Sigmoid colon (tissue), 4 donors: ENCODE results near the gene TNFRSF25.

Experiments
- EP300 ChIP-seq, 4 donors: sonication (generic); formaldehyde crosslinking; IDR thresholded peaks; one replicate each; pipeline ENCODE4 v1.6.1; 2017; ENCODE audit warnings: antibody characterized with exemption in 4 of 4
- POLR2A ChIP-seq, 2 donors: fragments of 450-650 bp; IDR thresholded peaks; one replicate each; pipeline ENCODE4 v1.6.1; 2016; ENCODE audit warnings: antibody characterized with exemption in 2 of 2, mild to moderate bottlenecking in 2 of 2, moderate library complexity in 2 of 2
- POLR2AphosphoS5 ChIP-seq, 4 donors: sonication (generic); formaldehyde crosslinking; IDR thresholded peaks; one replicate each; pipeline ENCODE4 v1.6.1; 2017; ENCODE audit warnings: antibody characterized with exemption in 4 of 4
- TF ChIP-seq, protein P1 (sequence below), 4 experiments: fragments of 450-650 bp in 3 of 4; fragments of 200-600 bp in 1 of 4; IDR thresholded peaks; one replicate each; pipeline ENCODE4 v1.5.1; 2016 to 2019; ENCODE audit warnings: antibody characterized with exemption in 4 of 4, mild to moderate bottlenecking in 3 of 4, moderate library complexity in 2 of 4

DNA sequence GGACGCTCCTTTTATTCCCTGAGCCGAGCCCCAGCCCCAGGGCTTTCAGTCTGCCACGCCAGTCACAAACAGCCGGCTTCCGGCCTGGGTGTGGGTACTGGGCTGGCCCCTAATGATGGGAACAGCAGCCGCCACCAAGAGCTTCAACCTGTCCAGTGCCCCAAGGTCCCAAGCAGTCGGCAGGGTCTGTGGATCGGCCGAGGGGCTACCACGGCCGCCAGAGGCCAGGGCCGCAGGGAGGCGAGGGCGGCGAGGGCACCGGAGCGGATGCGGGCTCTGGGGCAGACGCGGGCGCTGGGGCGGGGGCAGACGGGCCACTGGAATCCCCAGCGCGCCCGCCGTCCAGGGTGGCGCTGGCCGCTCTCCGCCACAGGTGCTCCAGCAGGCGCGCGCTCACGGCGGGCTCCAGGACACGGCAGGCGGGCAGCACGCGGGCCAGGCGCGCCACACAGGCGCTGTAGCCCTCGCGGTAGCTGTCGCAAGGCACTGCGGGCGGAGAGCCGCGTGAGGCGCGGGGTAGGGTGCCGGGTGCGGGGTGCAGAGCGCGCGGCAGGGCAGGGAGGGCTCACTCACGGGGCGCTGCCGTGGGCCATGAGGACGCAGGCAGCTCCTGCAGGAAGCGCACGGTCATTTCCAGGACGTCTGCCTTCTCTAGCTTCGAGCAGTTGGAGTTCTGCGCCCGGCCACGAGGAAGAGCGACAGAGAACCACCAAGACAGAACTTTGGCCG, 47.1 kb downstream of the TNFRSF25 start:
- TF ChIP-seq EP300 (IDR thresholded peaks at IDR 0.05) = no peak
- TF ChIP-seq, protein P1, sequence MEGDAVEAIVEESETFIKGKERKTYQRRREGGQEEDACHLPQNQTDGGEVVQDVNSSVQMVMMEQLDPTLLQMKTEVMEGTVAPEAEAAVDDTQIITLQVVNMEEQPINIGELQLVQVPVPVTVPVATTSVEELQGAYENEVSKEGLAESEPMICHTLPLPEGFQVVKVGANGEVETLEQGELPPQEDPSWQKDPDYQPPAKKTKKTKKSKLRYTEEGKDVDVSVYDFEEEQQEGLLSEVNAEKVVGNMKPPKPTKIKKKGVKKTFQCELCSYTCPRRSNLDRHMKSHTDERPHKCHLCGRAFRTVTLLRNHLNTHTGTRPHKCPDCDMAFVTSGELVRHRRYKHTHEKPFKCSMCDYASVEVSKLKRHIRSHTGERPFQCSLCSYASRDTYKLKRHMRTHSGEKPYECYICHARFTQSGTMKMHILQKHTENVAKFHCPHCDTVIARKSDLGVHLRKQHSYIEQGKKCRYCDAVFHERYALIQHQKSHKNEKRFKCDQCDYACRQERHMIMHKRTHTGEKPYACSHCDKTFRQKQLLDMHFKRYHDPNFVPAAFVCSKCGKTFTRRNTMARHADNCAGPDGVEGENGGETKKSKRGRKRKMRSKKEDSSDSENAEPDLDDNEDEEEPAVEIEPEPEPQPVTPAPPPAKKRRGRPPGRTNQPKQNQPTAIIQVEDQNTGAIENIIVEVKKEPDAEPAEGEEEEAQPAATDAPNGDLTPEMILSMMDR (IDR thresholded peaks at IDR 0.05) = no peak
- no peak for TF ChIP-seq POLR2A (IDR thresholded peaks at IDR 0.05)
- no peak for TF ChIP-seq POLR2AphosphoS5 (IDR thresholded peaks at IDR 0.05)
